ENCODE measurements around the gene STK40.

- no peak for TF ChIP-seq CTCF (conservative IDR thresholded peaks at IDR 0.05 in 1 of 2, IDR thresholded peaks at IDR 0.05 in 1 of 2; ENCODE audit: extremely low read depth in 1 of 2, insufficient read depth in 1 of 2, low read depth in 1 of 2, low read length in 2 of 2)
- TF ChIP-seq EZH2 (IDR thresholded peaks at IDR 0.05; ENCODE audit: borderline replicate concordance, low read length): no peak
Observed at GRCh38 chr1:36349241-36349671, 36.5 kb downstream of the STK40 start.

Measured in mammary epithelial cell (primary cell).